Measurements from ENCODE around the gene HRCT1.

HRCT1 gene

DNA sequence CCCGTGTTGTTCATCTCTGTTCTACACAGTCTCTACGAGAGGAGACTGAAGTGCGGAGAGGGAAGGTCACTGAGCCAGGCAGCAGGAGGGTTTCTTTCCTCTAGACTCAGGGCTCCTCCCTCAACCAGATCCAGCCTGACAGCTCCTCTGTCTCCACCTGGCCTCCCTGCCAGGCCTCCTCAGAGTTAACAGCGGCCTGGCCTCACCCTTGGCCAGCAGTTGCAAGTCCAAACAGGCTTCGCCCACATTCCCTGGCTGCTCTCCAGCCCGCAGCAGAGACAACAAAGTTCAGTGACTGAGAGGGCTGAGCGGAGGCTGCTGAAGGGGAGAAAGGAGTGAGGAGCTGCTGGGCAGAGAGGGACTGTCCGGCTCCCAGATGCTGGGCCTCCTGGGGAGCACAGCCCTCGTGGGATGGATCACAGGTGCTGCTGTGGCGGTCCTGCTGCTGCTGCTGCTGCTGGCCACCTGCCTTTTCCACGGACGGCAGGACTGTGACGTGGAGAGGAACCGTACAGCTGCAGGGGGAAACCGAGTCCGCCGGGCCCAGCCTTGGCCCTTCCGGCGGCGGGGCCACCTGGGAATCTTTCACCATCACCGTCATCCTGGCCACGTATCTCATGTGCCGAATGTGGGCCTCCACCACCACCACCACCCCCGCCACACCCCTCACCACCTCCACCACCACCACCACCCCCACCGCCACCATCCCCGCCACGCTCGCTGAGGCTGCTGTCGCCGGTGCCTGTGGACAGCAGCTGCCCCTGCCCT is at the start of gene HRCT1:
TSS of gene HRCT1 (plus strand) at position 291 of the 768 bp plus-strand sequence. CDS start at position 377, 86 bp downstream.
- H3K4me3 ChIP-seq (ENCODE audit: low read length): no peak within 1 kb of the TSS
- TF ChIP-seq ZNF274 (IDR thresholded peaks at IDR 0.05; ENCODE audit: low read depth, low read length): no peak

DNA sequence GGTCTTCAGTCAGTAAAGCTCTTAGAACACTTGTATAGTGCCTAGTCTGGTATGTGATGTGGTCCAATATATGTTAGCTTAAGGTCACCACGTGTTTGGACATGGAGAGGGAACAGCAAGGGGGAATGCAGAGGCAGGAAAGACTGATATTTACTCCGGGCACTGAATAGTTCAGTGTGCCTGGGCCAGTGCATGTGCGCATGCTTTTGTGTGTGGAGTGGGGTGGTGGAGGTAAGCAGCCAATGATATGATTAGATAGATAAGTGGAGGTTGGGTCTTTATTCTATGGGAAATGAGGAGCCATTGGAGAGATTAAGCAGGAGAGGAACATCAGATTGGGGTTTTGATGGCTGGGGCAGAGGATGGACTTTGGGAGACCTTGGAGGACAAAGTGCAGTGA is 49.8 kb upstream of the HRCT1 start:
- no peak overlapping the region for H3K4me3 ChIP-seq (ENCODE audit: low read length)
- TF ChIP-seq ZNF274 (IDR thresholded peaks at IDR 0.05; ENCODE audit: low read depth, low read length): no peak

DNA sequence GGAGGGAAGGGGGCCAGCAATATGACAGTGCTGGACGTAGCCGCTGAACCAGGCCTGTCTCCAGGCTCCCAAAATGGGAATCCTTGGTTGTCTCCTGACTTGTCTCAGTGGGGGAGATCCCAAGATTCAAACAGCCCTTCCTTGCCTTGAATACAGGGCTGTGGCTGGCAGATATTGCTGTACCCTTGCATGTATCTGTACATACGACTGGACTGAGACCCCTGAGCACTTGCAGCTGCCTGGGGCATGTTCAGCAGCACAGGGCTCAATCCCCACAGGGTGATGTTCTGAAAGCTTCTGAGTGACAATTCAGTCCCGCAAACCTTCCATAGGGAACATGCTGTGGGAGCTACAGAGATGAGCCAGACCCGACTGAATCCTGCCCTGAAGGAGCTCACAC is 49.1 kb upstream of the HRCT1 start:
- H3K4me3 ChIP-seq (ENCODE audit: low read length): no peak overlapping the region
- no peak for TF ChIP-seq ZNF274 (IDR thresholded peaks at IDR 0.05; ENCODE audit: low read depth, low read length)

DNA sequence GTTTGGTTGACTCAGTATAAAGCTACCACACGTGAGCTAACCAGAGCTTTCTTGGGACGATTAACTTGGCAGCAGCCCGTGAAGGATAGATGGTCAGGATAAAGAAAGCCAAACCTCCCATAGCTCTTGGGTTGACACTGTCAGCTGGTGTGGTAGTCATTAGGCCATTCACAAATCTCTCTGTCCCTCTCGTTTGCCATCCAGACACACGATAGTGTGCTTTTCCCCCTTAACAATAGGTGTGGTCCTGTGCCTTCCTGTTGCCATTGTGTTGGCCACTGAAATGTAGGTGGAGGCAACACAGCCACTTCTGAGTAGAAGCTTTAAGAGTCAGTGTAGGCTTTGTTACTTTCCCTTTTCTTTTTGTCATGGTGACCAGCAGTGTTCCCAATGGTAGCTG is 47.5 kb upstream of the HRCT1 start:
- no peak overlapping the region for H3K4me3 ChIP-seq (ENCODE audit: low read length)
- no peak for TF ChIP-seq ZNF274 (IDR thresholded peaks at IDR 0.05; ENCODE audit: low read depth, low read length)

DNA sequence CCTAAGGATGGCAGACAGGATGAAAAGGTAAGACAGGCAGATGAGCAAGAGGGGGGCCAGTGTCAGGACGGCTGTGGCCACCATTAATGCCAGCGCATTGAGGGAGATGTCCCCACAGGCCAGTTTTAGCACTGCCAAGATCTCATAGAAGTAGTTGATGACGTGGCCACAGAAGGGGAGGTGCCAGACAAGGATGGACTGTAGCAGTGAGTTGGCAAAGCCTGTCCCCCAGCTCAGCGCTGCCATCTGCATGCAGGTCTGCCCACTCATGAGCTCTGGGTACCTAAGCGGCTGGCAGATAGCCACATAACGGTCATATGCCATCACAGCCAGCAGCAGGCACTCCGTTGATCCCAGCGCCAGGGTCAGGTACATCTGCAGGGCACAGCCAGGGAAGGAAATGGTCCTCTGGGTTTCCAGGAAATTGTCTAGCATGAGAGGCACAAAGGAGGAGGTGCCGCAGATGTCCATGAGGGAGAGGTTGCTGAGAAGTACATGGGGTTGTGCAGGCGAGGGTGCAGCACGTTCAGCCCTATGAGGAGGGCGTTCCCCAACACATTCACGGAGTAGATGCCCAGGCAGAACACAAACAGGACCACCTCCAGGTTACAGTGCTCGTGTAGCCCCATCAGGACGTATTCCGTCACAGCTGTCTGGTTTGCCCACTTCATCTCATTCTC is 46.6 kb upstream of the HRCT1 start:
- no peak overlapping the region for H3K4me3 ChIP-seq (ENCODE audit: low read length)
- TF ChIP-seq ZNF274 (IDR thresholded peaks at IDR 0.05; ENCODE audit: low read depth, low read length): no peak

DNA sequence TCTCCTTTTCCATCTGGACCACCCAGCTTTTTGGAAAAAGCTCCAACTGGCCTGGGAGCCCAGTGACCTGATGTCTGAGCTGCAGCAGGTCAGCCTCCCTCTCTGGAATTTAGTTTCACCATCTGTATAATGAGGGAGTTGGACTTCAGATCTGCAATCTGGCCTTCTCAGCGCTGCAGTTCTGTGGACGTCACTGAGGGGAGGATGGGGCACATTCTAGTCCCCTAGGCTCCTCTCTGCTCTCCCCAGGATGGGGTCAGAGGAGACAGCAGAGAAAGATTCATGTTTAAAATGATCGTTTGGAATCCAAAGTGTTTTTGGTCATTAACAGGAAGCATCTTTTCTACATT is 46.0 kb upstream of the HRCT1 start:
- TF ChIP-seq ZNF274 (IDR thresholded peaks at IDR 0.05; ENCODE audit: low read depth, low read length): no peak
- no peak overlapping the region for H3K4me3 ChIP-seq (ENCODE audit: low read length)

DNA sequence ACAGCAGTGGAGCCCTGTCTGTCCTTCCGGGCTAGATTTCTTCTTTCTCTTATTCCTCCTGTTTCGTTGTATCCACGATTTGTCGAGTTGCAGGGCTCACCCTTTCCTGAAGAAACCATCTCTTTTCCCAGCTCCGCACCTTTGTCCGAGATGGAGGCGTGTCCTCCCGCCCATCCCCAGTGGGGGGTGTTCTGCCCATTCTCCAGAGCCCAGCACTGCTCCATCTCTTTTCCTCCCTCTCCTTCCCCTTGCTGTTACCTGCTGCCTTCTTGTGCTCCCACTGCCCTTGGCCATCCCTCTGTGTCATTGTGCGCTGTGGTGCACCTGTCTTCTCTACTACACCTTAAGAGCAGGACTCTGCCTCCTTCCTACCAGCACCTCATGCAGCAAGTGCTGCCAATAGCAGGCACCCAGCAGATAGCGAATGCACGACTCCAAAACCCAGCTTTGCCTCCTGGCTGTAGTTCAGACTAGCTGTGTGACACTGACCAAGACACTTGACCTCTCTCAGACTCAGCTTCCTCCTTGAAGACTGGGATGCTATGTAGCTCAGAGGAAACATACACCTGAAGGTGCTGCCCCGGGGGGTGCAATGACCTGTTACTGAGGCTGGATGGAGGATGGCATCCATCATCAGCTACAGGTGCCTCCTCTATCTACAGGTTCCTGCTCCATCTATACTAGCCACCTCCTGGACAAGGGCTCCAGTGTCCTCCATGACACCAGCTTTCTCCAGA is 44.7 kb upstream of the HRCT1 start:
- no peak overlapping the region for H3K4me3 ChIP-seq (ENCODE audit: low read length)
- no peak for TF ChIP-seq ZNF274 (IDR thresholded peaks at IDR 0.05; ENCODE audit: low read depth, low read length)

DNA sequence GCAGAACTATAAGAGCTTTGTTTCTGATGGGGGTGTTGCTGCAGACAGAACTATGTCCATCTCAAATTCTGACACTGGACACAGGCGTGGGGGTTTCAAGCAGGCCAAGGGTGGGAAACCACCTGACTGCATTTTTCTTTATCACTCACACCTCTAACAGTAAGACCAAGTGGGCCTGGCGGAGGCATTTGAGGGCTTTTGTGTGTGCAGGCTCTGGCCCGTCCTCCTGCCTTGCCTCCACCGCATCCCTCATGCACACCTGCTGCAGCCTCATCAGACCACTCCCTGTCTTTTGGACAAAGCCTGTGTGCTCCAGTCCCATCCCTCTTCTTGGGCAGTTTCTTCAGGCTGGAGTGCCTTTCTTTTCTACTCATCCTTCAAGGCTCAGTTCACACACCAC is 43.7 kb upstream of the HRCT1 start:
- H3K4me3 ChIP-seq (ENCODE audit: low read length): no peak overlapping the region
- no peak for TF ChIP-seq ZNF274 (IDR thresholded peaks at IDR 0.05; ENCODE audit: low read depth, low read length)

DNA sequence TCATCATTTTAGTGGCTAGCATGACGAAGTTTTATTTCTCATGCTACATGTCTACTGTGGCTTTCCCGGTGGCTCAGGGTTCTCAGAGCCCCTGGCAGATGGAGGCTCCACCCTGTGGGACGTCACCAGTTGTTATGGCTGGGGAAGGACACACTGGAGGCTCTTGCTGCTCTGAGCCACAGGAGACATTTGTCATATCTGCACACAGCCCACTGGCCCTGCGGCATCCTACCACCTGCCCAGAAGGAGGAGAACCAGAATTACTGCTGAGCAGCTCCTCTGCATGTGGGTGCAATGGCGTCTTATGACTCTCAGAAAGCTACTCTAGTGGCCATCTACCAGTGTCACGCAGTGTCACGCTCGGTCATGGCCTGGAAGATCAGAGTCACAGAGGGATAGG is 42.4 kb upstream of the HRCT1 start:
- no peak overlapping the region for H3K4me3 ChIP-seq (ENCODE audit: low read length)
- no peak for TF ChIP-seq ZNF274 (IDR thresholded peaks at IDR 0.05; ENCODE audit: low read depth, low read length)

DNA sequence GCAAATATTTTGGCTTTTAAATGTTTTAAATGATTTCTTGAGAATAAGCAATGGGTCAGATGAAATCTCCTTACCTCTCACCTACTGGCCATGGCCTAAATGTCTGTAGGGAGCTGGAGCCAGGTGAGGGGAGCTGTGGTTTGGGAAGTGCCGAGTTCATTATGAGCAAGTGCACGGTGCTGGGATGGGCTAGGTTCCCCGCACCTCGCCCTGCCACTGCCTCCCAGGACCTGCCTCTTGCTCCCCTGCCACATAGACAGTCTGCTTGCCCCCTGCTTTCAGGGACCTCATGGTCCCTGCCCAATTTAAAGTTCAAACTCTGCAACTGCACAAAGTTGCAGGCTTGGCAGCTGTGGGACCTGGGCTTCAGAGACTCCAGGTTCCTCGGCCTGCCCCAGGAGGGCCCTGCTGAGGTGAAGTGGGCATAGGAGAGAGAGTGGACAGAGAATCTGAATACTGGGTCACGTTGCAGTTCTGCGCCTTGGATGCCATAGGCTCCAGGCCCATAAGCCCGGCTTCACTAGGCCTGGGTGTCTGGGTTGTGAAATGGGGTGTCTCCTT is 41.2 kb upstream of the HRCT1 start:
- no peak overlapping the region for H3K4me3 ChIP-seq (ENCODE audit: low read length)
- TF ChIP-seq ZNF274 (IDR thresholded peaks at IDR 0.05; ENCODE audit: low read depth, low read length): no peak

DNA sequence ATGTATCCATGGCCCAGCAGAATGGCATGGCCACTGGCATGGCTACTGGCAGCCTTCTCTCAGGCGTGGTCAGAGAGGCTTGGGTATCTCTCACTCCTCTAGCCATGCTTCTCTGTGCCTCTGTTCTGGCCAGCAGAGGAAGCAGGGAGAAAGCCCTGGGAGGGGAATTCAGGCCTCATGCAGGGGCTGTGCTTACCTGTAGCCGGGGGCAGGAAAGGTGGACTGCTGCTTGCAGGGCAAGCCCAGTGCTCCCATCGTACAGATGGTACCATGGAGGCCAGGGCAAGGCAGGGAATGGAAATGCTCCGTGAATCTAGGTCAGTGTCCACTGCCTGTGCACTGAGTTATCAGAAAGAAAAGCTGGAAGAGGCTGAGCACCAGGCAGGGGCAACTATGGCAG is 38.5 kb upstream of the HRCT1 start:
- H3K4me3 ChIP-seq (ENCODE audit: low read length): no peak overlapping the region
- no peak for TF ChIP-seq ZNF274 (IDR thresholded peaks at IDR 0.05; ENCODE audit: low read depth, low read length)

DNA sequence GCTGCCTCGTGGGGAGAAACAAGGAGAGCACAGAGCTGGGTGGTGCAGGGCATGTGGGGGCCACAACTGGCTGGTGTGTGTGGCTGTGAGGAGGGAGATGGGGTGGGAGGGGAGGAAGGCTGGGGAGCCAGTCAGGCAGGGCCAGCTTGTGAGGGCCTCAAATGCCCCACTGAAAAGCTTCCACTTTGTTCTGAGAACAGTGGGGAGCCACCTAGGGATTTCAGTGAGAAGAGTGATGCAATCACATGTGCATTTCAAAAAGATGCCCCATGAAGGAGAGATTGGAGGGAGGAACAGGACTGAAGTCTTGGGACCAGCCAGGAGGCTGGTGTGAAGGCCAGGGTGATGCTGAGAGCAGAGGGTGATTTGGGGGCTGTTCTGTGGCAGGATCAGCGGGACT is 37.1 kb upstream of the HRCT1 start:
- no peak for TF ChIP-seq ZNF274 (IDR thresholded peaks at IDR 0.05; ENCODE audit: low read depth, low read length)
- no peak overlapping the region for H3K4me3 ChIP-seq (ENCODE audit: low read length)

DNA sequence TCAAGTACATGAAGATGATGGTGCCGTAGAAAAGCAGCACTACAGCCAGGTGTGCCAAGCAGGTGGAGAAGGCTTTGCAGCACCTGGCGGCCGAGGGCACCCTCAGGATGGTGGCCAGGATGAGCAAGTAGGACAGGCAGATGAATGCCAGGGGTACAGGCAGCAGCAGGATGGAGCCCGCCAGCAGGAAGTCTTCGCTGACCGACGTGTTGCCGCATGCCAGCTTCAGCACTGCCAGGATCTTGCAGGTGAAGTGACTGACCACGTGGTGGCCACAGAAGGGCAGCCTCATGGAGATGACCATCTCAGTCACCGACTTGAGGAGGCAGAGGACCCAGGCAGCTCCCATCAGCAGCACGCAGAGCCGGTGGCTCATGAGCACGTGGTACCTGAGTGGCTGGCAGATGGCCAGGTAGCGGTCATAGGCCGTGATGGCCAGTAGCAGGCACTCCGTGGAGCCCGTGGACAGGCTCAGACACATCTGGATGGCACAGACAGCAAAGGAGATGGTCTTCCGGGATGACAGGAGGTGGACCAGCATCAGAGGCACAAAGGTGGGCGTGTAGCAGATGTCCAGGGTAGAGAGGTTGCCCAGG is 36.3 kb upstream of the HRCT1 start:
- no peak overlapping the region for H3K4me3 ChIP-seq (ENCODE audit: low read length)
- TF ChIP-seq ZNF274 (IDR thresholded peaks at IDR 0.05; ENCODE audit: low read depth, low read length): no peak

DNA sequence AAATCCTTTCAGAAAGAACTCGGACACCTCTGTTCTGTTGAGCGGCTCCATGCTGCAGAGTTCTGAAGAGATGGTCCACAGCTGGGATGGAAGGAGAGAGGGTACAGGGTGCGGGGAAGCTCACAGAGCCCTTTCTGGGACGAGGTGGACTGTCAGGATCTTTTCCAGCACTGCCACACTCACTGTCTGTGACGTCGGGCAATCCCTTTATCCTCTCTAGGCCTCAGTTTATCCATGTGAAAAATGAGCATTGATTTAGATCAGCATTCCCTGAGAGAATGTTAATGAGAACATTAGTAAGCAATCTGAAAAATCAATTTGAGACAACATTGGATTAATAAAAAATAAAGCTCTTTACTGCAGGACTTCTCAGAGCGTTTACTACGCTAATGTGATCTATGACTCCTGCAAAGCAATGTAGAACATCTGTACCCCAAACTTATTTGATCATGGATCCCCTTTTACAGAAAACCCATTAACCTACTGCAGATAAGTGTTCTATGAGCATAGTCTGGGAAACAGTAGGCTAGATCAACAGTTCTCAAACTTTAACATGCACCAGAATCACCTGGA is 35.6 kb upstream of the HRCT1 start, which contains the start of gene OR13J1:
TSS of gene OR13J1 (minus strand) at position 51 of the 573 bp plus-strand sequence. CDS start at position 51, 0 bp downstream.
- no peak within 1 kb of the TSS for H3K4me3 ChIP-seq (ENCODE audit: low read length)
- TF ChIP-seq ZNF274 (IDR thresholded peaks at IDR 0.05; ENCODE audit: low read depth, low read length): no peak

Measured in GM08714 (cell line).